DOHH2 (cell line): ENCODE measurements around the gene TXNL1.

Experiments used
- EZH2phosphoT487 ChIP-seq: fragments of 200-600 bp; sonication (generic); IDR thresholded peaks from 2 replicates; pipeline ENCODE4 v1.6.1; 2017; ENCODE audit warnings: borderline replicate concordance, mild to moderate bottlenecking, antibody characterized with exemption, low read length, moderate library complexity, mixed read lengths
- TF ChIP-seq, protein P1 (sequence below): fragments of 200-600 bp; sonication (generic); IDR thresholded peaks from one replicate; pipeline ENCODE4 v1.5.1; 2014; ENCODE audit warnings: antibody characterized with exemption, mild to moderate bottlenecking, low read depth, low read length; ENCODE audit not compliant: poor library complexity, severe bottlenecking

DNA sequence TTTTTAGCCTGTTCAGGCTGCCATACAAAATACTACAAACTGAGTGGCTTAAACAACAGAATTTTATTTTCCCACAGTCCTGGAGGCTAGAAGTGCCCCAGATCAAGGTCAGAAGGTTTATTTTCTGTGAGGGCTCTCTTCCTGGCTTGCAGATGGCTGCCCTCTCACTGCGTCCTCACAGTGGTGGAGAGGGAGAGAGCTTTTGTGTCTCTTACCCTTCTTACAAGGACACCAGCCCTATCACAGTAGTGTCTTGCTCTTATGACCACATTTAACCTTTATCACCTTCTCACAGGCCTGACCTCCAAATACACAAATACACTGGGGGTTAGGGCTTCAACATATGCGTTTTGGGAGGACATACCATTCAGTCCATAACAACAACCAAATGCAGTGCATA is 24.5 kb upstream of the TXNL1 start:
- TF ChIP-seq, protein P1, sequence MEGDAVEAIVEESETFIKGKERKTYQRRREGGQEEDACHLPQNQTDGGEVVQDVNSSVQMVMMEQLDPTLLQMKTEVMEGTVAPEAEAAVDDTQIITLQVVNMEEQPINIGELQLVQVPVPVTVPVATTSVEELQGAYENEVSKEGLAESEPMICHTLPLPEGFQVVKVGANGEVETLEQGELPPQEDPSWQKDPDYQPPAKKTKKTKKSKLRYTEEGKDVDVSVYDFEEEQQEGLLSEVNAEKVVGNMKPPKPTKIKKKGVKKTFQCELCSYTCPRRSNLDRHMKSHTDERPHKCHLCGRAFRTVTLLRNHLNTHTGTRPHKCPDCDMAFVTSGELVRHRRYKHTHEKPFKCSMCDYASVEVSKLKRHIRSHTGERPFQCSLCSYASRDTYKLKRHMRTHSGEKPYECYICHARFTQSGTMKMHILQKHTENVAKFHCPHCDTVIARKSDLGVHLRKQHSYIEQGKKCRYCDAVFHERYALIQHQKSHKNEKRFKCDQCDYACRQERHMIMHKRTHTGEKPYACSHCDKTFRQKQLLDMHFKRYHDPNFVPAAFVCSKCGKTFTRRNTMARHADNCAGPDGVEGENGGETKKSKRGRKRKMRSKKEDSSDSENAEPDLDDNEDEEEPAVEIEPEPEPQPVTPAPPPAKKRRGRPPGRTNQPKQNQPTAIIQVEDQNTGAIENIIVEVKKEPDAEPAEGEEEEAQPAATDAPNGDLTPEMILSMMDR, result no peak
- TF ChIP-seq EZH2phosphoT487, result no peak
